Upper lobe of left lung (tissue), 6 donors: ENCODE measurements around the gene DLL3. TPM values are rescaled to one million over a fixed set of nuclear protein-coding genes. Genes with fewer than 3 reads are reported as not detected.
A peak's percentile ranks its signal among the peaks of the same experiment; 100 is the strongest.

Source experiments
- ATAC-seq, 2 donors: fragments of 200-7000 bp; cut with Tn5 transposase; one replicate each; pipeline ENCODE4 v1.9.1; 2022; ENCODE audit warnings: mild to moderate bottlenecking in 2 of 2, moderate library complexity in 2 of 2; ENCODE audit not compliant: low FRiP score in 2 of 2
- DNase-seq, 2 donors: peaks; one replicate each; pipeline ENCODE4 v3.0.0-alpha.2; 2019 to 2020
- H3K27ac ChIP-seq, 4 donors: fragments of 200-600 bp; sonication (generic); one replicate each; pipeline ENCODE4 v1.5.1; 2016 to 2019
- H3K27me3 ChIP-seq, 4 donors: fragments of 200-600 bp; sonication (generic); one replicate each; pipeline ENCODE4 v1.5.1; 2017 to 2019
- H3K36me3 ChIP-seq, 4 donors: fragments of 200-600 bp; sonication (generic); one replicate each; pipeline ENCODE4 v1.5.1; 2016 to 2019
- H3K4me1 ChIP-seq, 4 donors: fragments of 200-600 bp; sonication (generic); one replicate each; pipeline ENCODE4 v1.5.1; 2018 to 2019
- H3K4me3 ChIP-seq, 4 donors: fragments of 200-600 bp; sonication (generic); one replicate each; pipeline ENCODE4 v1.5.1; 2017 to 2019; ENCODE audit warnings: mild to moderate bottlenecking in 2 of 4, moderate library complexity in 1 of 4
- H3K9me3 ChIP-seq, 4 donors: fragments of 200-600 bp; sonication (generic); one replicate each; pipeline ENCODE4 v1.5.1; 2018 to 2019
- CTCF ChIP-seq, 6 experiments: fragments of 450-650 bp in 4 of 6; fragments of 200-600 bp in 2 of 6; sonication (generic) in 2 of 6; IDR thresholded peaks; one replicate each; pipeline ENCODE4 v1.5.1; 2016 to 2019; ENCODE audit warnings: antibody characterized with exemption in 6 of 6
- EP300 ChIP-seq, 4 donors: sonication (generic); formaldehyde crosslinking; IDR thresholded peaks; one replicate each; pipeline ENCODE4 v1.5.1; 2017; ENCODE audit warnings: antibody characterized with exemption in 4 of 4, control low read depth in 2 of 4
- POLR2A ChIP-seq, 4 donors: fragments of 450-650 bp; IDR thresholded peaks; one replicate each; pipeline ENCODE4 v1.5.1; 2016 to 2017; ENCODE audit warnings: antibody characterized with exemption in 4 of 4, mild to moderate bottlenecking in 2 of 4
- POLR2AphosphoS5 ChIP-seq, 2 donors: sonication (generic); formaldehyde crosslinking; IDR thresholded peaks; one replicate each; pipeline ENCODE4 v1.5.1; 2017; ENCODE audit warnings: antibody characterized with exemption in 2 of 2
- WGBS, 2 donors: methylation state at CpG; one replicate each; pipeline ENCODE4 v1.1.5; 2017 to 2018; 5-methylcytosine and 5-hydroxymethylcytosine counted together
- total RNA-seq, 6 donors: library from RNA; depleted of rRNA in 4 of 6; stranded (reverse); fragments of >200 nt in 4 of 6; gene quantifications; one replicate each; pipeline versions ENCODE4 v1.1.0 to v1.2.1, GENCODE V29; 2016 to 2021
- donor health status: DM: no; HTN: no; CAD: no; lungs with moderate emphysema.
- donor health status: DM: no; HTN: yes; CAD: no; lungs with severe emphysema.

Gene DLL3
- total RNA-seq, 6 donors from 2014 or later, result not detected

GRCh38 chr19:39481229-39481545 is 17.6 kb upstream of the DLL3 start:
- Histone ChIP-seq H3K36me3 (peaks cover 3 to 33% (median 17%) of the 10 kb centered on the region in 4 donors), H3K9me3 (no peaks in the 10 kb centered on the region), H3K27me3 (no peaks in the 10 kb centered on the region), H3K27ac (peak overlapping the region; percentile 82 to 85 (median 84)), H3K4me1 (peaks cover 14 to 19% (median 18%) of the 10 kb centered on the region in 4 donors), H3K4me3 (peak overlapping the region; percentile 71 to 99 (median 83))
- no peak for ATAC-seq
- TF ChIP-seq POLR2A (IDR thresholded peaks at IDR 0.05), result no peak
- WGBS, 2 donors, result 1 to 3% methylated on average over 8 to 12 of the region's 12 CpGs
- DNase-seq, result no peak

- DNase-seq, result no peak
Observed at GRCh38 chr19:39481676-39482075, 17.1 kb upstream of the DLL3 start.

GRCh38 chr19:39483141-39483540 is 15.6 kb upstream of the DLL3 start:
- ATAC-seq, result no peak
- H3K4me1 ChIP-seq, result peaks cover 14 to 19% (median 18%) of the 10 kb centered on the region in 4 donors
- peaks cover 9 to 44% (median 30%) of the 10 kb centered on the region in 4 donors for H3K36me3 ChIP-seq
- H3K27me3 ChIP-seq, result no peaks in the 10 kb centered on the region
- 75 to 80% methylated on average over 6 of the region's 6 CpGs for WGBS, 2 donors
- no peak for DNase-seq
- H3K9me3 ChIP-seq, result no peaks in the 10 kb centered on the region
- no peak overlapping the region for H3K27ac ChIP-seq
- no peak overlapping the region for H3K4me3 ChIP-seq
- TF ChIP-seq CTCF (IDR thresholded peaks at IDR 0.05), result no peak

More at GRCh38 chr19:39481676-39482075, 17.1 kb upstream of the DLL3 start:
- WGBS, 2 donors, result 68 to 70% methylated on average over 11 of the region's 11 CpGs
- Histone ChIP-seq H3K9me3 (no peaks in the 10 kb centered on the region), H3K4me3 (peak overlapping the region; percentile 71 to 99 (median 83)), H3K27ac (no peak overlapping the region), H3K36me3 (peaks cover 3 to 33% (median 19%) of the 10 kb centered on the region in 4 donors), H3K27me3 (no peaks in the 10 kb centered on the region), H3K4me1 (peaks cover 14 to 19% (median 18%) of the 10 kb centered on the region in 4 donors)
- TF ChIP-seq EP300 (IDR thresholded peaks at IDR 0.05) (no peak), POLR2A (IDR thresholded peaks at IDR 0.05) (no peak), CTCF (IDR thresholded peaks at IDR 0.05) (no peak), POLR2AphosphoS5 (IDR thresholded peaks at IDR 0.05) (no peak)
- ATAC-seq, result no peak

- TF ChIP-seq EP300 (IDR thresholded peaks at IDR 0.05) (no peak), POLR2AphosphoS5 (IDR thresholded peaks at IDR 0.05) (no peak), POLR2A (IDR thresholded peaks at IDR 0.05) (no peak), CTCF (IDR thresholded peaks at IDR 0.05) (no peak)
- H3K36me3 ChIP-seq, result peaks cover 17 to 71% (median 56%) of the 10 kb centered on the region in 4 donors
Observed at GRCh38 chr19:39489756-39490155, 9.0 kb upstream of the DLL3 start.

GRCh38 chr19:39492225-39492624 is 6.5 kb upstream of the DLL3 start:
- peaks cover 0 to 6% (median 1%) of the 10 kb centered on the region in 4 donors for H3K27me3 ChIP-seq
- WGBS, 2 donors, result 93 to 97% methylated on average over 6 of the region's 6 CpGs

More at GRCh38 chr19:39489756-39490155, 9.0 kb upstream of the DLL3 start:
- Histone ChIP-seq H3K27me3 (no peaks in the 10 kb centered on the region), H3K9me3 (no peaks in the 10 kb centered on the region), H3K4me1 (no peaks in the 10 kb centered on the region), H3K4me3 (no peak overlapping the region), H3K27ac (no peak overlapping the region)
- WGBS, 2 donors, result 85 to 88% methylated on average over 7 to 9 of the region's 10 CpGs
- DNase-seq, result no peak
- no peak for ATAC-seq

More at GRCh38 chr19:39492225-39492624, 6.5 kb upstream of the DLL3 start:
- TF ChIP-seq EP300 (IDR thresholded peaks at IDR 0.05) (no peak), POLR2A (IDR thresholded peaks at IDR 0.05) (no peak), CTCF (IDR thresholded peaks at IDR 0.05) (no peak), POLR2AphosphoS5 (IDR thresholded peaks at IDR 0.05) (no peak)
- ATAC-seq, result no peak
- DNase-seq, result no peak
- Histone ChIP-seq H3K9me3 (no peaks in the 10 kb centered on the region), H3K4me1 (no peaks in the 10 kb centered on the region), H3K36me3 (peaks cover 11 to 49% (median 36%) of the 10 kb centered on the region in 4 donors), H3K27ac (no peak overlapping the region), H3K4me3 (no peak overlapping the region)
